ENCODE results near the gene SLC35A3.

SLC35A3 gene

DNA sequence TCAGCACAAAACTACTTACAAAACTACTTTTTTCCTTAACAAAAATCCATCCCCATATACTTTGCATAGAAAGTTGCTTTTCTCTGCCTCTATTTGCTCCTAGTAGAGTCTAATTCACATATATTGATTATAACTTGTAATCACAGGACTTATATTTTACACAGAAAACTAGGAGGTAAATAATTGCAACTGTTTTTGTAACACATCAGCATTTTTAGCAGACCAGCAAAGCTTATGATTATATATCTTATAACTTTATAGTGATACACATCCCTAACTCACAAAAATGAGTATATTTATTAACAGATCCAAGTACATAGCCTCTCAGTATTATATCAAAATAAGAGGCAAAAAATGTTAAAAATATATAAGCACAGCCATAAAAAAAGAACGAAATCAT, 17.3 kb upstream of the SLC35A3 start:
- no peak overlapping the region for H3K4me2 ChIP-seq (ENCODE audit: low read depth, low read length, poor library complexity, severe bottlenecking)
- H3K4me3 ChIP-seq (ENCODE audit: low read length, poor library complexity, severe bottlenecking) = no peak overlapping the region
- no peaks in the 10 kb centered on the region for H3K9me3 ChIP-seq (ENCODE audit: insufficient read depth, low read depth, low read length)
- no peaks in the 10 kb centered on the region for H4K20me1 ChIP-seq (ENCODE audit: insufficient read depth, low read length, poor library complexity, severe bottlenecking)
- H3K9ac ChIP-seq (ENCODE audit: low read depth, low read length, poor library complexity, severe bottlenecking) = no peak overlapping the region
- TF ChIP-seq, protein P1, sequence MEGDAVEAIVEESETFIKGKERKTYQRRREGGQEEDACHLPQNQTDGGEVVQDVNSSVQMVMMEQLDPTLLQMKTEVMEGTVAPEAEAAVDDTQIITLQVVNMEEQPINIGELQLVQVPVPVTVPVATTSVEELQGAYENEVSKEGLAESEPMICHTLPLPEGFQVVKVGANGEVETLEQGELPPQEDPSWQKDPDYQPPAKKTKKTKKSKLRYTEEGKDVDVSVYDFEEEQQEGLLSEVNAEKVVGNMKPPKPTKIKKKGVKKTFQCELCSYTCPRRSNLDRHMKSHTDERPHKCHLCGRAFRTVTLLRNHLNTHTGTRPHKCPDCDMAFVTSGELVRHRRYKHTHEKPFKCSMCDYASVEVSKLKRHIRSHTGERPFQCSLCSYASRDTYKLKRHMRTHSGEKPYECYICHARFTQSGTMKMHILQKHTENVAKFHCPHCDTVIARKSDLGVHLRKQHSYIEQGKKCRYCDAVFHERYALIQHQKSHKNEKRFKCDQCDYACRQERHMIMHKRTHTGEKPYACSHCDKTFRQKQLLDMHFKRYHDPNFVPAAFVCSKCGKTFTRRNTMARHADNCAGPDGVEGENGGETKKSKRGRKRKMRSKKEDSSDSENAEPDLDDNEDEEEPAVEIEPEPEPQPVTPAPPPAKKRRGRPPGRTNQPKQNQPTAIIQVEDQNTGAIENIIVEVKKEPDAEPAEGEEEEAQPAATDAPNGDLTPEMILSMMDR (conservative IDR thresholded peaks at IDR 0.05; ENCODE audit: low read length) = no peak
- TF ChIP-seq EZH2phosphoT487 (IDR thresholded peaks at IDR 0.05; ENCODE audit: borderline replicate concordance) = no peak
- H3K27me3 ChIP-seq (ENCODE audit: insufficient read depth, low read length, poor library complexity, severe bottlenecking) = no peaks in the 10 kb centered on the region
- no peaks in the 10 kb centered on the region for H3K4me1 ChIP-seq (ENCODE audit: insufficient read depth, low read length, poor library complexity, severe bottlenecking)
- H3F3A ChIP-seq (ENCODE audit: low read depth) = no peaks in the 10 kb centered on the region
- no peaks in the 10 kb centered on the region for H3K79me2 ChIP-seq (ENCODE audit: insufficient read depth, low read length)
- H2AFZ ChIP-seq (ENCODE audit: low read length) = no peak overlapping the region
- no peaks in the 10 kb centered on the region for H3K9me2 ChIP-seq (replicated peaks; ENCODE audit: low read depth, low read length)
- H3K36me3 ChIP-seq (ENCODE audit: insufficient read depth, low read length) = no peaks in the 10 kb centered on the region

DNA sequence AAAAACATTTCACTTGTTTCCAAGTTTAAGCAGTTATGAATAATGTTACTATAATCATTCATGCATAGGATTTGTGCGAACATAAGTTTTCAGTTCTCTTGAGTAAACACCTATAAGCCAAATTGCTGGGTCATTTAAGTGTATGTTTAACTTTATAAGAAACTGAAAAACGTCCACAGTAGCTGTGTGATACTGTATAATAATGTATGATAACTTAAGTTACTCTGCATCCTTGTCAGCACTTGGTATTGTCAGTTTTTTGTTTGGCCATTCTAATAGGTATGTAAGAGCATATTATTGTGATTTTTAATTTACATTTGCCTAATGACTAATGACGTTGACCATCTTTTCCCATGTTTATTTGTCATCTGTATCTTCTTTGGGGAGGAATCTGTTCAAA, 14.4 kb upstream of the SLC35A3 start:
- H3K9me3 ChIP-seq (ENCODE audit: insufficient read depth, low read depth, low read length) = no peaks in the 10 kb centered on the region
- H3K9ac ChIP-seq (ENCODE audit: low read depth, low read length, poor library complexity, severe bottlenecking) = no peak overlapping the region
- no peaks in the 10 kb centered on the region for H4K20me1 ChIP-seq (ENCODE audit: insufficient read depth, low read length, poor library complexity, severe bottlenecking)
- H3K4me2 ChIP-seq (ENCODE audit: low read depth, low read length, poor library complexity, severe bottlenecking) = no peak overlapping the region
- H3F3A ChIP-seq (ENCODE audit: low read depth) = no peaks in the 10 kb centered on the region
- H3K4me3 ChIP-seq (ENCODE audit: low read length, poor library complexity, severe bottlenecking) = no peak overlapping the region
- no peaks in the 10 kb centered on the region for H3K4me1 ChIP-seq (ENCODE audit: insufficient read depth, low read length, poor library complexity, severe bottlenecking)
- no peaks in the 10 kb centered on the region for H3K9me2 ChIP-seq (replicated peaks; ENCODE audit: low read depth, low read length)
- H3K27me3 ChIP-seq (ENCODE audit: insufficient read depth, low read length, poor library complexity, severe bottlenecking) = no peaks in the 10 kb centered on the region
- TF ChIP-seq, protein P1 (conservative IDR thresholded peaks at IDR 0.05; ENCODE audit: low read length) = no peak
- TF ChIP-seq EZH2phosphoT487 (IDR thresholded peaks at IDR 0.05; ENCODE audit: borderline replicate concordance) = no peak
- H2AFZ ChIP-seq (ENCODE audit: low read length) = no peak overlapping the region
- H3K79me2 ChIP-seq (ENCODE audit: insufficient read depth, low read length) = no peaks in the 10 kb centered on the region
- H3K36me3 ChIP-seq (ENCODE audit: insufficient read depth, low read length) = no peaks in the 10 kb centered on the region

DNA sequence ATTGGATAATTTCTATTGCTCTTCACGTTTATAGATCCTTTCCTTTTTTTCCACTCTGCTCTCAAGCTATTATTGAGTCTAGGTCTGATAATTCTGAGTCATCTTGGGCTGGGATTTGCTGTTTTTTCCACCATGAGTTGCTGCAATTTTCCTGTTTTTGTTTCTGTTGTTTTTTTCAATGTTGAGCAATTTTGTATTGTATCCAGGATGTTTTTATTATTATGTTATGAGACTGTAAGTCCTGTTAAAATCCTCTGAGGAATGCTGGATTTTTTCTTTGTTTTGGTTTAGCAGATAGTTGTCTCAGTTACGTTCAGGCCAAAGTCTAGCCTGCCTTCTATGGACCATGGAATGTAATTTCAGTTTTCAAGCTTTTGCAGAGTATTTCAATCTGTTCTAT, 13.0 kb upstream of the SLC35A3 start:
- H3K4me1 ChIP-seq (ENCODE audit: insufficient read depth, low read length, poor library complexity, severe bottlenecking) = no peaks in the 10 kb centered on the region
- no peaks in the 10 kb centered on the region for H3K79me2 ChIP-seq (ENCODE audit: insufficient read depth, low read length)
- TF ChIP-seq EZH2phosphoT487 (IDR thresholded peaks at IDR 0.05; ENCODE audit: borderline replicate concordance) = no peak
- TF ChIP-seq, protein P1 (conservative IDR thresholded peaks at IDR 0.05; ENCODE audit: low read length) = no peak
- H2AFZ ChIP-seq (ENCODE audit: low read length) = 0 out of 2 replicates have a peak overlapping the region, but pooled peaks have one; percentile 19
- no peaks in the 10 kb centered on the region for H4K20me1 ChIP-seq (ENCODE audit: insufficient read depth, low read length, poor library complexity, severe bottlenecking)
- no peak overlapping the region for H3K4me3 ChIP-seq (ENCODE audit: low read length, poor library complexity, severe bottlenecking)
- no peaks in the 10 kb centered on the region for H3F3A ChIP-seq (ENCODE audit: low read depth)
- no peaks in the 10 kb centered on the region for H3K27me3 ChIP-seq (ENCODE audit: insufficient read depth, low read length, poor library complexity, severe bottlenecking)
- no peak overlapping the region for H3K9ac ChIP-seq (ENCODE audit: low read depth, low read length, poor library complexity, severe bottlenecking)
- no peaks in the 10 kb centered on the region for H3K36me3 ChIP-seq (ENCODE audit: insufficient read depth, low read length)
- H3K9me3 ChIP-seq (ENCODE audit: insufficient read depth, low read depth, low read length) = no peaks in the 10 kb centered on the region
- no peak overlapping the region for H3K4me2 ChIP-seq (ENCODE audit: low read depth, low read length, poor library complexity, severe bottlenecking)
- H3K9me2 ChIP-seq (replicated peaks; ENCODE audit: low read depth, low read length) = no peaks in the 10 kb centered on the region
